Astrocyte (in vitro differentiated cells and primary cell): Measurements from ENCODE around the gene ENOX1. TPM values are rescaled to one million over a fixed set of nuclear protein-coding genes. Genes with fewer than 3 reads are reported as not detected.
A peak's percentile ranks its signal among the peaks of the same experiment; 100 is the strongest.

ENCODE experiments used
- DNase-seq: peaks from one replicate; pipeline ENCODE4 v3.0.0-alpha.2; 2010; ENCODE audit warnings: low read depth
- FAIRE-seq: peaks from 2 replicates; lab custom pipeline; 2011; peaks lifted over from hg19 to GRCh38; lab: Jason Lieb, UNC
- H2AFZ ChIP-seq: 2 replicates; pipeline ENCODE4 v1.6.0; 2012; ENCODE audit warnings: low read depth, low read length, inconsistent platforms
- H3K27ac ChIP-seq: 2 replicates; pipeline ENCODE4 v1.5.1; 2011; ENCODE audit warnings: low read depth, low read length, inconsistent platforms
- H3K27me3 ChIP-seq: 2 replicates; pipeline ENCODE4 v1.6.0; 2011; ENCODE audit warnings: low read length, inconsistent platforms; ENCODE audit not compliant: insufficient read depth
- H3K36me3 ChIP-seq: 2 replicates; pipeline ENCODE4 v1.5.1; 2011; ENCODE audit warnings: low read length, inconsistent platforms; ENCODE audit not compliant: insufficient read depth
- H3K4me1 ChIP-seq: 2 replicates; pipeline ENCODE4 v1.5.1; 2011; ENCODE audit warnings: low read length, inconsistent platforms; ENCODE audit not compliant: insufficient read depth
- H3K4me2 ChIP-seq: 2 replicates; pipeline ENCODE4 v1.6.0; 2012; ENCODE audit warnings: low read length, inconsistent platforms
- H3K4me3 ChIP-seq: 2 replicates; pipeline ENCODE4 v1.5.1; 2011; ENCODE audit warnings: low read depth, mild to moderate bottlenecking, low read length, inconsistent platforms; ENCODE audit not compliant: insufficient read depth
- H3K79me2 ChIP-seq: 2 replicates; pipeline ENCODE4 v1.6.0; 2012; ENCODE audit warnings: mild to moderate bottlenecking, low read length, inconsistent platforms; ENCODE audit not compliant: insufficient read depth
- H3K9ac ChIP-seq: 2 replicates; pipeline ENCODE4 v1.6.0; 2012; ENCODE audit warnings: mild to moderate bottlenecking, low read length, inconsistent platforms
- H3K9me3 ChIP-seq: 2 replicates; pipeline ENCODE4 v1.5.1; 2012; ENCODE audit warnings: low read depth, mild to moderate bottlenecking, low read length, inconsistent platforms; ENCODE audit not compliant: insufficient read depth
- H4K20me1 ChIP-seq: 2 replicates; pipeline ENCODE4 v1.6.0; 2012; ENCODE audit warnings: low read length, inconsistent platforms; ENCODE audit not compliant: insufficient read depth
- H3K27ac Mint-ChIP-seq: one replicate; pipeline ENCODE4 v1.8.0; 2021; ENCODE audit warnings: mild to moderate bottlenecking, mixed read lengths; ENCODE audit not compliant: unreplicated experiment
- H3K27me3 Mint-ChIP-seq: one replicate; pipeline ENCODE4 v1.8.0; 2021; ENCODE audit warnings: low read depth, mixed read lengths; ENCODE audit not compliant: unreplicated experiment
- H3K36me3 Mint-ChIP-seq: one replicate; pipeline ENCODE4 v1.8.0; 2021; ENCODE audit warnings: low read depth, mixed read lengths; ENCODE audit not compliant: unreplicated experiment
- H3K4me1 Mint-ChIP-seq: one replicate; pipeline ENCODE4 v1.8.0; 2021; ENCODE audit warnings: low read depth, mixed read lengths; ENCODE audit not compliant: unreplicated experiment
- H3K4me3 Mint-ChIP-seq: one replicate; pipeline ENCODE4 v1.8.0; 2021; ENCODE audit warnings: mild to moderate bottlenecking, moderate library complexity, mixed read lengths; ENCODE audit not compliant: unreplicated experiment
- H3K9me3 Mint-ChIP-seq: one replicate; pipeline ENCODE4 v1.8.0; 2021; ENCODE audit warnings: mild to moderate bottlenecking, mixed read lengths; ENCODE audit not compliant: unreplicated experiment
- EZH2 ChIP-seq: IDR thresholded peaks from 2 replicates; pipeline ENCODE4 v1.6.1; 2012; ENCODE audit warnings: mild to moderate bottlenecking, low read length, inconsistent platforms; ENCODE audit not compliant: insufficient read depth
- total RNA-seq: library from RNA; stranded (reverse); gene quantifications from 2 replicates; pipeline ENCODE4 v1.2.1, GENCODE V29; 2021
- TF ChIP-seq, protein P1 (sequence below): IDR thresholded peaks from 2 replicates; pipeline ENCODE4 v1.5.1; 2011; ENCODE audit warnings: low read depth, mild to moderate bottlenecking, inconsistent platforms, low read length, moderate library complexity; ENCODE audit not compliant: insufficient read depth

ENOX1 gene
- total RNA-seq, 1 donor from 2014 or later: 2.3 TPM

DNA sequence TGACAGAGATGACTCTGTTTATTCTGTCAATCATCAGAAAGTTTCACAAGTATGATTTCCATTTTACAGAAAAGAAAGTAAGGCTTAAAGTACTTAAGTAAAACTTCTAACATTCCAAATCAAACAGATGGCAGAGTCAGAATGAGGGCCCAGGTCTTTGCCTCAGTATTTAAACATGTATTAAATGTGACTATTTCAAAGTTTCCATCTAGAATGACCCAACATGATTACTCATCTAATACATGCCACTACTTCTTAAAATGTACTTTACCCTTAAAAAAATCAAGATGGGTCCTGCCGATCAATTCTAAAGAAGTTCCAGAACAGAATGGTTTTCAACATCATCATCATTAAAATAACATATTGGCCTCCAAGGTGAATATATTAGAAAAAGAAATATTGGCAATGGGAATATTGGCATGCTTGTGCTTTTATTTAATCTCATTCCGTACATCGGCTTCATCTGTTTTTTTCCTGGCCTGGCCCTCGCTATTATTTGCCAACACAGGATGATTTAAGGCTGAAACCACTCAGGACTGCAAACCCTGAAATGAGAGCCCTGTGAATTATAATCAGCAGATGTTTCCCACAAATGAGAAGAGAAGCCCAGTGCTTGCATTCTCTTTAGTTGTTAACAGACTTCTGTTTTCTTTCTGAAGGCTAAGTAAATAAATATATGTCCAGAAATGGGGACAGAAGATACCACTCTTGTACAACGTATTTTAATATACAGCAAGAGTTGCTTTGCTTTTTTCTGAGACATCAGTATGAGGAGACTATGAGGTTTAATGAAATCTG is 423.4 kb downstream of the ENOX1 start:
- no peak overlapping the region for H3K4me3 ChIP-seq
- no peak overlapping the region for H2AFZ ChIP-seq
- FAIRE-seq (peak; percentile 29), DNase-seq (peak; percentile 77)
- Mint-ChIP-seq H3K27ac (no peak overlapping the region), H3K4me1 (peaks cover 4% of the 10 kb centered on the region), H3K9me3 (no peaks in the 10 kb centered on the region), H3K36me3 (no peaks in the 10 kb centered on the region), H3K27me3 (peaks cover 2% of the 10 kb centered on the region), H3K4me3 (no peak overlapping the region)
- no peaks in the 10 kb centered on the region for H3K79me2 ChIP-seq
- H3K27me3 ChIP-seq: no peaks in the 10 kb centered on the region
- H3K4me1 ChIP-seq: peaks cover 29% of the 10 kb centered on the region
- no peaks in the 10 kb centered on the region for H4K20me1 ChIP-seq
- H3K27ac ChIP-seq: peak overlapping the region; percentile 56
- TF ChIP-seq EZH2: no peak
- TF ChIP-seq, protein P1, sequence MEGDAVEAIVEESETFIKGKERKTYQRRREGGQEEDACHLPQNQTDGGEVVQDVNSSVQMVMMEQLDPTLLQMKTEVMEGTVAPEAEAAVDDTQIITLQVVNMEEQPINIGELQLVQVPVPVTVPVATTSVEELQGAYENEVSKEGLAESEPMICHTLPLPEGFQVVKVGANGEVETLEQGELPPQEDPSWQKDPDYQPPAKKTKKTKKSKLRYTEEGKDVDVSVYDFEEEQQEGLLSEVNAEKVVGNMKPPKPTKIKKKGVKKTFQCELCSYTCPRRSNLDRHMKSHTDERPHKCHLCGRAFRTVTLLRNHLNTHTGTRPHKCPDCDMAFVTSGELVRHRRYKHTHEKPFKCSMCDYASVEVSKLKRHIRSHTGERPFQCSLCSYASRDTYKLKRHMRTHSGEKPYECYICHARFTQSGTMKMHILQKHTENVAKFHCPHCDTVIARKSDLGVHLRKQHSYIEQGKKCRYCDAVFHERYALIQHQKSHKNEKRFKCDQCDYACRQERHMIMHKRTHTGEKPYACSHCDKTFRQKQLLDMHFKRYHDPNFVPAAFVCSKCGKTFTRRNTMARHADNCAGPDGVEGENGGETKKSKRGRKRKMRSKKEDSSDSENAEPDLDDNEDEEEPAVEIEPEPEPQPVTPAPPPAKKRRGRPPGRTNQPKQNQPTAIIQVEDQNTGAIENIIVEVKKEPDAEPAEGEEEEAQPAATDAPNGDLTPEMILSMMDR: no peak
- no peaks in the 10 kb centered on the region for H3K36me3 ChIP-seq
- peak overlapping the region; percentile 77 for H3K4me2 ChIP-seq
- H3K9me3 ChIP-seq: no peaks in the 10 kb centered on the region
- peak overlapping the region; percentile 64 for H3K9ac ChIP-seq

DNA sequence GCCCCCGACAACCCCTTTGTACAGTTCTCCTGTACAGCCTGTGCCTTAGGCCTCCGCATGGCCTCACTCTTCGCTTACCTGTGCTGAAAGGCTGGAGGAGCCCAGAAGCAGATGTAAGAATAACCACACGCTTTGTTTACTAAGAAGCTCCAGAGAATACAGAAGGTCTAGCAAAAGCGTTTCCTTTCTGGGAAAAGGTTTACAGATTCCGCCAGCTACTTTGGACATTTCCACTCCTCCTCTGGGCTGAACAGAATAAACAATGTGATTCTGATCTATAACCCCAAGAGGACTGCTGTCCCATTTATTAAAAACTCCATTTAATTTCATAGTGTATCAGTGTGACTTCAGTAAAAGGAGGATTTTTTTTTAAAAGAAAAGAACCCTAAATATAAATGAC is 424.2 kb downstream of the ENOX1 start:
- H2AFZ ChIP-seq: no peak overlapping the region
- H3K4me3 ChIP-seq: no peak overlapping the region
- peaks cover 25% of the 10 kb centered on the region for H3K4me1 ChIP-seq
- no peak overlapping the region for H3K9ac ChIP-seq
- H3K4me3 Mint-ChIP-seq: no peak overlapping the region
- no peak overlapping the region for H3K27ac ChIP-seq
- H3K79me2 ChIP-seq: no peaks in the 10 kb centered on the region
- no peak overlapping the region for H3K27ac Mint-ChIP-seq
- no peaks in the 10 kb centered on the region for H3K9me3 Mint-ChIP-seq
- no peaks in the 10 kb centered on the region for H3K36me3 Mint-ChIP-seq
- no peak overlapping the region for H3K4me2 ChIP-seq
- H3K27me3 Mint-ChIP-seq: peaks cover 2% of the 10 kb centered on the region
- no peaks in the 10 kb centered on the region for H4K20me1 ChIP-seq
- H3K9me3 ChIP-seq: no peaks in the 10 kb centered on the region
- H3K27me3 ChIP-seq: no peaks in the 10 kb centered on the region
- TF ChIP-seq, protein P1: no peak
- no peak for TF ChIP-seq EZH2
- no peaks in the 10 kb centered on the region for H3K36me3 ChIP-seq
- H3K4me1 Mint-ChIP-seq: peaks cover 3% of the 10 kb centered on the region
- DNase-seq: no peak
- no peak for FAIRE-seq
